ENCODE measurements around the gene B3GNT4.
"Not testable (repeated sequence)": the region's sequence is repeated elsewhere in the genome, so short reads cannot be mapped to it uniquely, and the experiment has no call there.

B3GNT4 gene

GRCh38 chr12:122172262-122172939, 31.1 kb upstream of the B3GNT4 start:
- DNase-seq (ENCODE audit: insufficient read length) (no peak), FAIRE-seq (no peak)
- no peak for TF ChIP-seq POLR2A (IDR thresholded peaks at IDR 0.05; ENCODE audit: low read depth, low read length)
- no peak for TF ChIP-seq POLR2AphosphoS5 (IDR thresholded peaks at IDR 0.05; ENCODE audit: low read depth, low read length)
- no peak for TF ChIP-seq TAF1 (IDR thresholded peaks at IDR 0.05; ENCODE audit: borderline replicate concordance, low read depth, low read length)

GRCh38 chr12:122174155-122174845, 29.2 kb upstream of the B3GNT4 start, which contains the start of gene IL31:
Gene IL31, minus strand, starts transcription at chr12:122174221. Its CDS starts 49 bp downstream, at chr12:122174172.
- no peak for DNase-seq (ENCODE audit: insufficient read length)
- FAIRE-seq: no peak
- TF ChIP-seq POLR2AphosphoS5 (IDR thresholded peaks at IDR 0.05; ENCODE audit: low read depth, low read length): no peak

DNA sequence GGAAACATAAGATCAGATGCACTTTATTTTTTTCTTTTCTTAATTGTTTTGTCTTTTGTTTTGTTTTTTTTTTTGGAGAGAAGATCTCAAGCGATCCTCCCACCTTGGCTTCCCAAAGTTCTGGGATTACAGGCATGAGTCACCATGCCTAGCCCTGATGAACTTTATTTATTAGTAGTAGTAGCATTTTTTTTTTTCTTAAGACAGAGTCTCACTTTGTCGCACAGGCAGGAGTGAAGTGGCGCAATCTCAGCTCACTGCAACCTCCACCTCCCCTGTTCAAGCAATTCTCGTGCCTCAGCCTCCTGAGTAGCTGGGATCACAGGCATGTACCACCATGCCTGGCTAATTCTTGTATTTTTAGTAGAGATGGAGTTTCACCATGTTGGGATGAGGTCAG, 27.0 kb upstream of the B3GNT4 start:
- not testable (repeated sequence) for DNase-seq (ENCODE audit: insufficient read length); FAIRE-seq

DNA sequence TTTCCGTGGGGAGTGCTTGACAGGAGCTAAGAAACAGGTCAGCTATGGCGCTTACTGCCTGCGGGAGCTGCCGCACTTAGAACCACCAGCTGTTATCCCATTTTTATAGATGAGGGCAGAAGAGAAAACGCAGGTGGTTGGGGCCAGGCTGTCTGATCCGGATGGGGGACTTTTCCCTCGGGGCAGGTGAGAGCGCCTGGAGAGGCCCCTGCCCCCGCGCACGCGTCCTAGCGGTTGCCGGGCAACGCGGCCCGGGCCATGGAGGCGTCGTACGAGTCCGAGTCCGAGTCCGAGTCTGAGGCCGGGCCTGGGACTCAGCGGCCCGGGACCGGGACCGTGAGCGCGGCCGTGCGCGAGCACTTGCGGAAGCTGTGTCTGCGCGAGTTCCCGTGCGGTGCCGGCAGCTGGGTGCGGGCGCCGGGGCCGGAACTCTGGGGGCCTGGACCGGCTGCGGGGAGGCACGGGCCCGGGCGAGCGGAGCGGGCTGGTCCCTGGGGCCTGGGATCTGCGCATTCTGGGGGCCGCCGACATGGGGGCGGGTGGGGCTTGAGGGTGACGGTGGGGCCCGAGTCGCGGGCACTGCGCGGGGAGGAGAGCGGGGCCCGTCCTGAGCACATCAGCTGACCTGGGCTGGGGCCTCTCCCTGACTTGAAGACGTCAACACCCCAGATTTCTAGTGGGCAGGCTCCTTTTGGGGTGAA, 20.5 kb upstream of the B3GNT4 start, which contains the start of gene LRRC43:
Gene LRRC43 (plus strand): TSS at position 237 of the 701 bp plus-strand sequence. CDS start 22 bp downstream, at position 259.
- TF ChIP-seq TAF1 (IDR thresholded peaks at IDR 0.05; ENCODE audit: borderline replicate concordance, low read depth, low read length) (no peak), POLR2A (IDR thresholded peaks at IDR 0.05; ENCODE audit: low read depth, low read length) (no peak), POLR2AphosphoS5 (IDR thresholded peaks at IDR 0.05; ENCODE audit: low read depth, low read length) (no peak)
- DNase-seq (ENCODE audit: insufficient read length) (no peak), FAIRE-seq (no peak)

- FAIRE-seq: no peak
- no peak for DNase-seq (ENCODE audit: insufficient read length)
- no peak for TF ChIP-seq POLR2A (IDR thresholded peaks at IDR 0.05; ENCODE audit: low read depth, low read length)
- no peak for TF ChIP-seq POLR2AphosphoS5 (IDR thresholded peaks at IDR 0.05; ENCODE audit: low read depth, low read length)
- no peak for TF ChIP-seq TAF1 (IDR thresholded peaks at IDR 0.05; ENCODE audit: borderline replicate concordance, low read depth, low read length)
Observed at GRCh38 chr12:122183588-122183940, 19.9 kb upstream of the B3GNT4 start.

DNA sequence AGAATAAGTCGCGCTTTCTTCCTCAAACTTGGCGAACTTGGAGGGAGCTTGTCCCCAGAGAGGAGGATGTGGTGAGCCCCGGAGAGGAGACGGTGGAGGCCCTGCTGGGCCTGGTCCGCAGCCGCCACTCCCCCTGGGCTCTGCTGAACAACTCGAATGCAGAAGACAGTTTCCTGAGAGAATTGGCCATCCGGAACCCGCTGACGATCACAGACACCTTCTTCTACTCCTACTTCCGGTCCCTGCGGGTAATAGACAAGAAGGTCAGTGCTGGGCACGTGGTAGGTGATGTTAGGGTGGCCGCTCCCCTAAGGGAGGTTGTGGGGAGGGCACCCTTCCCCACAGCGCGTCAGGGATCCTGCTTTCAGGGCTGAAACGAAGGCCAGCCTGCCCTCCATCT, 19.0 kb upstream of the B3GNT4 start:
- FAIRE-seq: no peak
- DNase-seq (ENCODE audit: insufficient read length): no peak
- TF ChIP-seq POLR2A (IDR thresholded peaks at IDR 0.05; ENCODE audit: low read depth, low read length) (no peak), POLR2AphosphoS5 (IDR thresholded peaks at IDR 0.05; ENCODE audit: low read depth, low read length) (no peak), TAF1 (IDR thresholded peaks at IDR 0.05; ENCODE audit: borderline replicate concordance, low read depth, low read length) (no peak)

DNA sequence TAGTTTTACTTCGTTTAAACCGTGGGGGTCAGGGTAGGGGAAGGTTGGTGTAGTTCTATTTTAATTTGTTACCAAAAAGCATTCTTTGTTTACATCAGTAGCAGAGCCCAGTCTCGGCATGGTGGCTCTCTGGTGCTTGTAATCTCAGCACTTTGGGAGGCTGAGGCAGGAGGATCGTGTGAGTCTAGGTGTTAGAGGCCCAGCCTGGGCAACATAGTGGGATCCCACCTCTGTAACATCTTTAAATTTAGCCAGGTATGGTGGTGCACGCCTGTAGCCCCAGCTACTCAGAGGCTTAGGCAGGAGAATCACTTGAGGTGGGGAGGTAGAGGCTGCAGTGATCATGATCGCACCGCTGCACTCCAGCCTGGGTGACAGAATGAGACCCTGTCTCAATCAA, 18.4 kb upstream of the B3GNT4 start:
- FAIRE-seq (no peak), DNase-seq (ENCODE audit: insufficient read length) (no peak)

GRCh38 chr12:122185494-122186082, 17.9 kb upstream of the B3GNT4 start:
- FAIRE-seq: no peak
- DNase-seq (ENCODE audit: insufficient read length): no peak
- no peak for TF ChIP-seq POLR2A (IDR thresholded peaks at IDR 0.05; ENCODE audit: low read depth, low read length)
- TF ChIP-seq TAF1 (IDR thresholded peaks at IDR 0.05; ENCODE audit: borderline replicate concordance, low read depth, low read length): no peak
- TF ChIP-seq POLR2AphosphoS5 (IDR thresholded peaks at IDR 0.05; ENCODE audit: low read depth, low read length): no peak

More for the DNA sequence above, 18.4 kb upstream of the B3GNT4 start:
- TF ChIP-seq TAF1 (IDR thresholded peaks at IDR 0.05; ENCODE audit: borderline replicate concordance, low read depth, low read length) (no peak), POLR2A (IDR thresholded peaks at IDR 0.05; ENCODE audit: low read depth, low read length) (no peak), POLR2AphosphoS5 (IDR thresholded peaks at IDR 0.05; ENCODE audit: low read depth, low read length) (no peak)

- no peak for DNase-seq (ENCODE audit: insufficient read length)
Observed at GRCh38 chr12:122187466-122187865, 16.0 kb upstream of the B3GNT4 start.

DNA sequence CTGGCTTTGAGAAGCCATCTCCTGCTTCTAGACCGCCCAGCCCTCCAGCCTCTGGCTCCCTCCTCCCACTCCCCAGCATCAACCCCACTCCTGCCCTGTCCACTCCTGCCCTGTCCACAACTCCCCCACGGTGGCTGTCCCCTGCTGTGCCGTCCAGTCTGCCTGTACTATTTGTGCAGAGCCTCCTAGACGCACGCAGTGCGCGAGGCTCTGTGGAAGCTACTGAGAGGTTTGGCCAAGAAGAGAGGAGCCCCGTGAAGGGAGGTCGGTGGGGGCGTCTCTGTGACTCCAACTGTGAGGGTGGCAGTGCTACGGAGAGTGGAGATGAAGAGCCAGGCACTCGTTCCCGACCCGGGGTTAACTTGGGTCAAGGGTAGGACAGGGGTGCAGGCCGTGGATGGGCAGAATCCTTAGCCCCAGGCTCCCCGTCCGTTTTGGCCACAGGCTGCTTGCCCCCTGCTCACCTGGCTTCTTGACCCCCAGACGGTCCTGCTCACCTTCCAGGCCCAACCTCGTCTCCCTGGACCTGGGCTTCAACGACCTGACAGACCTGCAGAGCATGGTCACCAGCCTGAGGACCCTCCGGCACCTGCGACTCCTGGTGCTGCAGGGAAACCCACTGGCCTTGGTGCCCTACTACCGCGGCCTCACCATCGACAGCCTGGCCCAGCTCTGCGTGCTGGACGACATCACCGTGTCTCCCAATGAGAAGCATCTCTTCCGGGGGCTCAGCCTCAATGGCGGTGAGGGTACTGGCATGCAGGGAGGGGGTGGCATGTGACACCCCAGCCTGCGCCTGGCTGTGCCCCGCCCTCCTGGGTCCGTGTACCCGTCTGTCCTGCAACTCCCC, 13.7 kb upstream of the B3GNT4 start:
- TF ChIP-seq TAF1 (IDR thresholded peaks at IDR 0.05; ENCODE audit: borderline replicate concordance, low read depth, low read length): no peak
- no peak for TF ChIP-seq POLR2A (IDR thresholded peaks at IDR 0.05; ENCODE audit: low read depth, low read length)
- TF ChIP-seq POLR2AphosphoS5 (IDR thresholded peaks at IDR 0.05; ENCODE audit: low read depth, low read length): no peak
- DNase-seq (ENCODE audit: insufficient read length): no peak
- FAIRE-seq: no peak

More at GRCh38 chr12:122187466-122187865, 16.0 kb upstream of the B3GNT4 start:
- no peak for FAIRE-seq
- no peak for TF ChIP-seq POLR2A (IDR thresholded peaks at IDR 0.05; ENCODE audit: low read depth, low read length)
- no peak for TF ChIP-seq POLR2AphosphoS5 (IDR thresholded peaks at IDR 0.05; ENCODE audit: low read depth, low read length)
- no peak for TF ChIP-seq TAF1 (IDR thresholded peaks at IDR 0.05; ENCODE audit: borderline replicate concordance, low read depth, low read length)

All from GM12892 (cell line).